ENCODE measurements around the gene IFITM5. TPM values are rescaled to one million over a fixed set of nuclear protein-coding genes. Genes with fewer than 3 reads are reported as not detected.

Gene IFITM5
- total RNA-seq, 4 donors from 2014 or later = not detected

- Histone ChIP-seq H3K4me3 (no peak overlapping the region), H3K27me3 (peaks cover 85% of the 10 kb centered on the region)
- WGBS = 70% methylated on average over 4 of the region's 4 CpGs
Measured at GRCh38 chr11:282171-282570, 17.2 kb downstream of the IFITM5 start.

GRCh38 chr11:281486-282161, 17.7 kb downstream of the IFITM5 start:
- Histone ChIP-seq H3K27me3 (peaks cover 85% of the 10 kb centered on the region), H3K4me1 (peaks cover 34% of the 10 kb centered on the region), H3K36me3 (no peaks in the 10 kb centered on the region), H3K9me3 (no peaks in the 10 kb centered on the region), H3K27ac (no peak overlapping the region), H3K4me3 (peak overlapping the region; percentile 44)
- TF ChIP-seq POLR2A (IDR thresholded peaks at IDR 0.05) (no peak), CTCF (IDR thresholded peaks at IDR 0.05) (no peak), POLR2AphosphoS5 (IDR thresholded peaks at IDR 0.05) (no peak), EP300 (IDR thresholded peaks at IDR 0.05) (no peak)
- 30% methylated on average over 14 of the region's 26 CpGs for WGBS
- DNase-seq (ENCODE audit: low spot score in 2 of 2) = peak in 1 of 2 donors; percentile 66

More at GRCh38 chr11:282171-282570, 17.2 kb downstream of the IFITM5 start:
- H3K27ac ChIP-seq = no peak overlapping the region
- H3K4me1 ChIP-seq = peaks cover 35% of the 10 kb centered on the region
- DNase-seq (ENCODE audit: low spot score in 2 of 2) = no peak
- no peaks in the 10 kb centered on the region for H3K9me3 ChIP-seq
- no peaks in the 10 kb centered on the region for H3K36me3 ChIP-seq
- TF ChIP-seq POLR2A (IDR thresholded peaks at IDR 0.05) = no peak
- no peak for TF ChIP-seq CTCF (IDR thresholded peaks at IDR 0.05)
- no peak for TF ChIP-seq EP300 (IDR thresholded peaks at IDR 0.05)
- TF ChIP-seq POLR2AphosphoS5 (IDR thresholded peaks at IDR 0.05) = no peak

GRCh38 chr11:280706-281485, 18.4 kb downstream of the IFITM5 start:
- 11% methylated on average over 29 of the region's 79 CpGs for WGBS
- Histone ChIP-seq H3K4me3 (peak overlapping the region; percentile 44), H3K4me1 (peaks cover 34% of the 10 kb centered on the region), H3K36me3 (no peaks in the 10 kb centered on the region), H3K27me3 (peaks cover 80% of the 10 kb centered on the region), H3K9me3 (no peaks in the 10 kb centered on the region), H3K27ac (no peak overlapping the region)
- peak; percentile 62 to 77 for DNase-seq (ENCODE audit: low spot score in 2 of 2)
- TF ChIP-seq POLR2AphosphoS5 (IDR thresholded peaks at IDR 0.05) (no peak), EP300 (IDR thresholded peaks at IDR 0.05) (no peak), POLR2A (IDR thresholded peaks at IDR 0.05) (no peak)

GRCh38 chr11:279966-280705, 19.2 kb downstream of the IFITM5 start:
- 1% methylated on average over 16 of the region's 85 CpGs for WGBS
- Histone ChIP-seq H3K27me3 (peaks cover 73% of the 10 kb centered on the region), H3K4me1 (peaks cover 34% of the 10 kb centered on the region), H3K9me3 (no peaks in the 10 kb centered on the region), H3K36me3 (no peaks in the 10 kb centered on the region), H3K27ac (no peak overlapping the region), H3K4me3 (peak overlapping the region; percentile 44)
- no peak for TF ChIP-seq POLR2AphosphoS5 (IDR thresholded peaks at IDR 0.05)
- TF ChIP-seq POLR2A (IDR thresholded peaks at IDR 0.05) = no peak
- no peak for TF ChIP-seq CTCF (IDR thresholded peaks at IDR 0.05)
- TF ChIP-seq EP300 (IDR thresholded peaks at IDR 0.05) = no peak
- DNase-seq (ENCODE audit: low spot score in 2 of 2) = peak; percentile 66 to 74

GRCh38 chr11:279040-279965, 20.0 kb downstream of the IFITM5 start:
- Histone ChIP-seq H3K36me3 (no peaks in the 10 kb centered on the region), H3K9me3 (no peaks in the 10 kb centered on the region), H3K4me1 (peaks cover 34% of the 10 kb centered on the region), H3K27ac (no peak overlapping the region), H3K27me3 (peaks cover 64% of the 10 kb centered on the region), H3K4me3 (peak overlapping the region; percentile 44)
- no peak for TF ChIP-seq POLR2AphosphoS5 (IDR thresholded peaks at IDR 0.05)
- TF ChIP-seq CTCF (IDR thresholded peaks at IDR 0.05) = no peak
- TF ChIP-seq POLR2A (IDR thresholded peaks at IDR 0.05) = no peak
- no peak for TF ChIP-seq EP300 (IDR thresholded peaks at IDR 0.05)
- WGBS = 45% methylated on average over 10 of the region's 97 CpGs
- peak in 1 of 2 donors; percentile 62 for DNase-seq (ENCODE audit: low spot score in 2 of 2)

Measured in suprapubic skin (tissue), 4 donors.